Posterior cingulate gyrus (tissue), 11 donors: ENCODE measurements around the gene SESN2.
A peak's percentile ranks its signal among the peaks of the same experiment; 100 is the strongest.

Experiments used
- DNase-seq, 10 donors: peaks; one replicate each; pipeline versions ENCODE4 v3.0.0 to v3.0.0-alpha.2; 2020 to 2021; ENCODE audit warnings: mixed read lengths in 3 of 10
- intact Hi-C: fragments of 100-400 bp; cut with DNase I; formaldehyde crosslinking; loops from one replicate; pipeline ENCODE4 v1.15.1; 2023

Gene SESN2

GRCh38 chr1:28259252-28259933 is at the start of gene SESN2:
Gene SESN2 (plus strand): TSS chr1:28259518. CDS start chr1:28259848, 330 bp downstream.
- peak; percentile 97 to 100 (median 100) for DNase-seq
- intact Hi-C loops = loop anchor here (10.0 kb wide), 1 partner anchor 325 kb away; no protein-coding TSS in a partner anchor

GRCh38 chr1:28209700-28210099 is 49.6 kb upstream of the SESN2 start:
- intact Hi-C loops = loop anchor here (1.0 kb wide), 1 partner anchor 118 kb away; no protein-coding TSS in a partner anchor
- no peak for DNase-seq

- DNase-seq = no peak
- intact Hi-C loops = no loop called here
Observed at GRCh38 chr1:28213315-28213714, 46.0 kb upstream of the SESN2 start.

- intact Hi-C loops = no loop called here
- DNase-seq = no peak
Observed at GRCh38 chr1:28229089-28229488, 30.2 kb upstream of the SESN2 start.

GRCh38 chr1:28229996-28230395 is 29.3 kb upstream of the SESN2 start:
- intact Hi-C loops = no loop called here
- no peak for DNase-seq

- peak; percentile 91 to 99 (median 98) for DNase-seq
- intact Hi-C loops = loop anchor here (2.0 kb wide), 1 partner anchor 14 kb away; no protein-coding TSS in a partner anchor
Observed at GRCh38 chr1:28232558-28233263, 26.6 kb upstream of the SESN2 start, which contains the start of gene DNAJC8. Gene DNAJC8 (minus strand): TSS chr1:28233029. CDS start chr1:28232998, 31 bp downstream.

- no peak for DNase-seq
- intact Hi-C loops = loop anchor here (2.0 kb wide), 1 partner anchor 14 kb away; no protein-coding TSS in a partner anchor
Observed at GRCh38 chr1:28233264-28233606, 26.1 kb upstream of the SESN2 start.

- DNase-seq = peak; percentile 96 to 100 (median 99)
- intact Hi-C loops = no loop called here
Observed at GRCh38 chr1:28235755-28236655, 23.3 kb upstream of the SESN2 start, which contains the start of gene ATP5IF1. Gene ATP5IF1 (plus strand): TSS chr1:28236124. CDS start chr1:28236184, 60 bp downstream.

- intact Hi-C loops = no loop called here
- peak in 2 of 10 donors; percentile 12 to 80 for DNase-seq
Observed at GRCh38 chr1:28236656-28237322, 22.5 kb upstream of the SESN2 start.

GRCh38 chr1:28239004-28239403 is 20.3 kb upstream of the SESN2 start:
- DNase-seq = no peak
- intact Hi-C loops = no loop called here

- intact Hi-C loops = loop anchor here (10.0 kb wide), 1 partner anchor 125 kb away; the partner anchor contains the start of gene PHACTR4
Observed at GRCh38 chr1:28240024-28240423, 19.3 kb upstream of the SESN2 start.

GRCh38 chr1:28241638-28242241 is 17.6 kb upstream of the SESN2 start:
- intact Hi-C loops = loop anchor here (10.0 kb wide), 1 partner anchor 123 kb away; the partner anchor contains the start of gene PHACTR4

More at GRCh38 chr1:28240024-28240423, 19.3 kb upstream of the SESN2 start:
- DNase-seq = no peak

GRCh38 chr1:28243685-28244311 is 15.5 kb upstream of the SESN2 start:
- no peak for DNase-seq
- intact Hi-C loops = loop anchor here (10.0 kb wide), 1 partner anchor 121 kb away; the partner anchor contains the start of gene PHACTR4

More at GRCh38 chr1:28241638-28242241, 17.6 kb upstream of the SESN2 start:
- no peak for DNase-seq

GRCh38 chr1:28244549-28245251 is 14.6 kb upstream of the SESN2 start:
- intact Hi-C loops = loop anchor here (5.0 to 10.0 kb wide), 3 partner anchors 83 to 358 kb away; partner anchors contain the start of genes MED18 and PHACTR4
- no peak for DNase-seq

GRCh38 chr1:28246427-28246832 is 12.9 kb upstream of the SESN2 start:
- intact Hi-C loops = loop anchor here (2.0 to 10.0 kb wide), 4 partner anchors 14 to 356 kb away; partner anchors contain the start of genes DNAJC8, MED18 and PHACTR4
- DNase-seq = no peak

- intact Hi-C loops = loop anchor here (2.0 to 10.0 kb wide), 4 partner anchors 15 to 355 kb away; partner anchors contain the start of genes DNAJC8, MED18 and PHACTR4
Observed at GRCh38 chr1:28247612-28248272, 11.6 kb upstream of the SESN2 start.

More at GRCh38 chr1:28247612-28248272, 11.6 kb upstream of the SESN2 start:
- DNase-seq = no peak
